Vagina (tissue), 2 donors: ENCODE data around the gene NT5DC2.

ENCODE experiments used
- POLR2A ChIP-seq, 2 donors: fragments of 450-650 bp; IDR thresholded peaks; one replicate each; pipeline ENCODE4 v1.6.1; 2017; ENCODE audit warnings: antibody characterized with exemption in 2 of 2, mild to moderate bottlenecking in 2 of 2, moderate library complexity in 2 of 2
- TF ChIP-seq, protein P1 (sequence below), 3 experiments: fragments of 450-650 bp in 2 of 3; fragments of 200-600 bp in 1 of 3; sonication (generic) in 1 of 3; IDR thresholded peaks; one replicate each; pipeline ENCODE4 v1.5.1; 2017 to 2019; ENCODE audit warnings: antibody characterized with exemption in 3 of 3, mild to moderate bottlenecking in 2 of 3, moderate library complexity in 2 of 3

DNA sequence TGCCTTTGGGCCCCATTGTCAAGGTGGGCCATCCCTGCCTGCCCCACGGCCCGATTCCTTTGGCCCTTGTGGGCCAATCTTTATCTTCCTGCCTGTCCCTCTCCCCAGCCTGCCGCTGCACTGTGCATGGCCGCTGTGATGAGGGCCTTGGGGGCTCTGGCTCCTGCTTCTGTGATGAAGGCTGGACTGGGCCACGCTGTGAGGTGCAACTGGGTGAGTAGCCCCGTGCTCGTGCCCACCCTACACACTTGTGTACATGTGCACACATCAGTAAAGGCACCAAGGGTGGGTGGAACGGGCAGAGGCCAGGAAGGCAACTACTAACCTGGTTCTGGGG, 12.2 kb downstream of the NT5DC2 start:
- TF ChIP-seq, protein P1, sequence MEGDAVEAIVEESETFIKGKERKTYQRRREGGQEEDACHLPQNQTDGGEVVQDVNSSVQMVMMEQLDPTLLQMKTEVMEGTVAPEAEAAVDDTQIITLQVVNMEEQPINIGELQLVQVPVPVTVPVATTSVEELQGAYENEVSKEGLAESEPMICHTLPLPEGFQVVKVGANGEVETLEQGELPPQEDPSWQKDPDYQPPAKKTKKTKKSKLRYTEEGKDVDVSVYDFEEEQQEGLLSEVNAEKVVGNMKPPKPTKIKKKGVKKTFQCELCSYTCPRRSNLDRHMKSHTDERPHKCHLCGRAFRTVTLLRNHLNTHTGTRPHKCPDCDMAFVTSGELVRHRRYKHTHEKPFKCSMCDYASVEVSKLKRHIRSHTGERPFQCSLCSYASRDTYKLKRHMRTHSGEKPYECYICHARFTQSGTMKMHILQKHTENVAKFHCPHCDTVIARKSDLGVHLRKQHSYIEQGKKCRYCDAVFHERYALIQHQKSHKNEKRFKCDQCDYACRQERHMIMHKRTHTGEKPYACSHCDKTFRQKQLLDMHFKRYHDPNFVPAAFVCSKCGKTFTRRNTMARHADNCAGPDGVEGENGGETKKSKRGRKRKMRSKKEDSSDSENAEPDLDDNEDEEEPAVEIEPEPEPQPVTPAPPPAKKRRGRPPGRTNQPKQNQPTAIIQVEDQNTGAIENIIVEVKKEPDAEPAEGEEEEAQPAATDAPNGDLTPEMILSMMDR (IDR thresholded peaks at IDR 0.05) = no peak
- no peak for TF ChIP-seq POLR2A (IDR thresholded peaks at IDR 0.05)
